Measurements from ENCODE around the gene ADGRG1.

Gene ADGRG1

GRCh38 chr16:57683636-57684545 lies 55.5 kb downstream of the ADGRG1 start:
- DNase-seq (ENCODE audit: low read depth): no peak

- DNase-seq (ENCODE audit: low read depth): no peak
Observed at GRCh38 chr16:57684626-57685358, 56.4 kb downstream of the ADGRG1 start.

GRCh38 chr16:57685633-57686032 lies 57.2 kb downstream of the ADGRG1 start:
- DNase-seq (ENCODE audit: low read depth): no peak

DNA sequence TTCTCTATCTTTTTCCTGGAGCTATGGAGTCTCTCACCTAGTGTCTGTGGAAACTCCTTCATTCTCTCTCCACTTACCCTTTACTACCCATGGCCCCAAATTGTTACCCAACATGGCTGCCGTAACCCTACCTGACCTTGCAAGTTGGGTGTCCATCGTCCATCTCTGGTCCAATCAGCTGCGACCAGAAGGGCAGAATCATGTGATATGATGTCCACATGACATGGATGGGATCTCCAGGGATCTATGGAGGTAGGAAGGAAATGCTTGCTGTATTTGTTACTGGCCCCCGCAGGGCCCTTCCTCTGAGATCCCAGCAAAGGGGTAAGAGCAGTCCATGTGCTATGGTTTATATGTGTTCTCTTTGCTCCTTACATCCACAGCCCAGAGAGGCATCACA lies 58.1 kb downstream of the ADGRG1 start:
- no peak for DNase-seq (ENCODE audit: low read depth)

DNA sequence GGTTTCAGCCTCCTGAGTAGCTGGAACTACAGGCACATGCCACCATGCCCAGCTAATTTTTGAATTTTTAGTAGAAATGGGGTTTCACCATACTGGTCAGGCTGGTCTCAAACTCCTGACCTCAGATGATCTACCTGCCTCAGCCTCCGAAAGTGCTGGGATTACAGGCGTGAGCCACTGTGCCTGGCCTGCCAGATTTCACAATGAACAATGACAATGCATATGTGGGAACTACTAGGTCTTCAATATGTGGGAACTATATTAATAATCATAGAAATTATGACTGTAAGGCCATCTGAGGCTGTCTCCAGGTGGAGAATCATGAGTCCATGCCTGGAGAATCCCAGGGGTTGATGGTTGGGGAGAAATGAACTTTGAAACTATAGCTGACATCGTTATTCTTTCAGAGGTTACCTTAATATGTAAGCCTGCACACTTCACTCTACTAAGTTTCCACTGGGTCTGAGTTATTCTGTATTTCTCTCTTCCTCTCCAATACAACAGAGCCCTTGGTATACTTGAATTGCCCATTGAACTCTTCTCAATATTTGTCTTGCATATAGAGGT lies 59.0 kb downstream of the ADGRG1 start:
- no peak for DNase-seq (ENCODE audit: low read depth)

DNA sequence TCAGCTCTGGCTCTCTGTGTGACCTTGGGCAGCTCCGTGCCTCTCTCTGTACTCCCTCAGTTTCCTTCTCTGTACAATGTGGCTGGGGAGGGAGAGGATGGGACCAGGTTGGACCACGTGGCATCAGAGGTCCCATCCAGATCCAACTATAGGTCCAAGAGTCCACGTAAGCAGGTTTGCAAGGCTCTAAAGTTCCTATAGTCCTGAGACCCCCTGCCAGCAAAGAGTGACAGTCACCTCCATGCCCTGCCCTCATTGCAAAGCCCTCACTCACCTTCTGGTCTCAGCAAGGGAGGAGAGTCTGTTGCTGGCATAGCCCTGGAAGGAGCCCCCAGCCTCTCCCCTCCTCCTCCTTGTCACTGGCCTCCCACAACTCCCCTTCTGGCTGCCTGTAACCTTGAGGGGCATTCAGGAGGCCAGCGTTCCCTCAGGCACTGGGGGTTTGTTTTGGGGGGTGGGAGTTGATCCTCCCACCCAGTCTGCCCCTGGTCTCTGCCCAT lies 60.1 kb downstream of the ADGRG1 start:
- no peak for DNase-seq (ENCODE audit: low read depth)

- no peak for DNase-seq (ENCODE audit: low read depth)
Observed at GRCh38 chr16:57688987-57689761, 60.7 kb downstream of the ADGRG1 start.

DNA sequence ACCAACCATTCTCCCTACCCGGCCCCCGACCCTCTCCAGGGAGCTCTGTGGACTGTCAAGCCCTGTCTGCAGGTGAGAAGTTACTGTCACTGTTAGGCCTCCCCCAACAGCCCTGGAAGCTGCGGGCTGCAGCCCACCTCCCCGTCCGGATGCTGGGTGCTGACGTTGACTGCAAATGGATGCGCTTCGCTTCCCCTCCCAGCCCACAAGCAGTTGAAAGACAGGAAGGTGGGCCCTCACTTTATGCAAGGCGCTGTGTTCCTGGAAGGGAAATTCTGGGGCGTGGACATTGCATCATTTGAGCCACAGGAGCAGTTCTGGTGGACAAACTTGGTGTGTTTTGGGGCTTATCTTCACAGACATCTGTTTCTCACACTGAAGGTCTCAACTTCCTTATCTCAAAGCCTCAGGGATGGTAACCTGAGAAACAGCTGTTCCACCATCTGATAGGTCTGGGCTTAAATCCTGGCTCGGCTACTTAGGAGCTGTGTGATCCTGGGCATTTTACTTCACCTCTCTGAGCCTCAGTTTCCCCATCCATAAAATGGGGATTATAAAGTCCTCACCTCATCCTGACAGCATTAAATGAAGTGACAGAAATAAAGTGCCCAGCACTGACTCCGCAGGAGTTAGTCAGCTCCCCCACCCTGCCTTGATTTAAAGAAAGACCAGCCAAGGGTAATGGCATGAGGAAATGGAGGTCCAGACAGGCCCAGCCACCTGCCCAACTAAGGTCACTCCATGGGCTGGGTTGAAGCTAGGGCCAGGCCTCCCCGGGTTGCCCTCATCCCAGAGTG lies 61.5 kb downstream of the ADGRG1 start:
- DNase-seq (ENCODE audit: low read depth): peak; percentile 33

- DNase-seq (ENCODE audit: low read depth): no peak
Observed at GRCh38 chr16:57690782-57691471, 62.5 kb downstream of the ADGRG1 start.

DNA sequence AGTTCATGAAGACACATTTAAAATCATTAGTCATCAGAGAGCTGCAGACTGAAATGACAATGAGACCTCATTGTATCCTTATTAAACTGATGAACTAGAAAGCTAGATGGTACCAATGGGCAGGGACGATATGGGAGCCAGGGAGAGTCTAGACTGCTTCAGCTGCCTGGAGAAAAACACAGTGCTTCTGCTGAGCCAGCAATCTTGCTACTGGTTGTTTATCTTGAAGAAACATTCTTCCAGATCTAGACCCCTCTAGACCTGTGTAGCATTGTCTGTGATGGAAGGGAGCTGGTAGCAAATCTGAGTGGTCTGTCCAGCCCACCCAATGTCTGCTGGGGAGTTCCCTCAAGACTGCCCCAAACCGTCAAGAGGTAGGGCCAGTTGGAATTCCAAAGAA lies 64.2 kb downstream of the ADGRG1 start:
- no peak for DNase-seq (ENCODE audit: low read depth)

GRCh38 chr16:57693550-57693949 lies 65.1 kb downstream of the ADGRG1 start:
- no peak for DNase-seq (ENCODE audit: low read depth)

- no peak for DNase-seq (ENCODE audit: low read depth)
Observed at GRCh38 chr16:57694231-57694724, 65.8 kb downstream of the ADGRG1 start.

DNA sequence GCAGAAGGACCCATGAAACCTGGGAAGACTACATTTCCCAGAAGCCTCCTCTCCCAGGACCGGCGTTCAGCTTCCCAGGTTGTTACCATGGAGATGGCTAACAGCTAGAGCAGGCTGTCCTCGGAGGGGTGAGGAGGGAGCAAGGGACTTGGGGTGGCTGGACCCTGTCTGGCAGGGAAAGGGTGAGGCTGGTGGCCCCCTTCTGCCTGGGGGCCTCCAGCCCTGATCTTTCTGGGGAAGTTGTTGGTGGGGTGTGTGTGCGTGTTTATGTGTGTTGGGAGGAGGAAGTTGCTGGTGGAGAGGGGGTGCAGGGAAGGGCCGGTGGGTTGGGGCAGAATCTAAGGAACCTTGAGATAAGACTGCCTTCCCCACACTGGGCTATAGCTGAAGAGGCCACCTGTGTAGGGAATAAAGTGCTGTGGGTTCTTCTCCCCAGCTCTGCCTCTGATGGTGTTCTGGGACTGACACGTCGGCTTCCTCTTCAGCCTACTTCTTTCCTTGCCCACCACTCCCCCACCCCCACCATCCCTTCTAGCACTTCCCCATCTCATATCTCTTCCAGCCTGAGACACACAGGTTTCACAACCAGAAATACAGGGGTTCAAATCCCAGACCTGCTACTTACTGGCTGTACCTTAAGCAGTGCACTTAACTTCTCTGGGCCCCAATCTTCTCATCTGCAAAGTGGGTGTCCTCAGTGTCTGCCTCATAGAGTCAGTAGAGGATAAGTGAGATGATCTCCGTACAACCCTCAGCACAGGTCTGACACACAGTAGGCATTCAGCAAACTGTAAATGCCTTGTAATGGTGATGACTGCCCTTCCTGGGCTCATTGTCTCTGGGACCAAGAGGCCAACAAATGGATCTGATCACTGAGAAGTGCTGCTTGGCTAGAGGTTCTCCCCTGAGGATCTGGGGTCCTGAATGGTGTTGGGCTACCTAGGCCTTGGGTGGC lies 66.6 kb downstream of the ADGRG1 start, which contains the start of gene DRC7:
TSS of gene DRC7 (plus strand) at position 82 of the 955 bp plus-strand sequence. CDS start 3,144 bp downstream, outside the sequence.
- DNase-seq (ENCODE audit: low read depth): no peak

DNA sequence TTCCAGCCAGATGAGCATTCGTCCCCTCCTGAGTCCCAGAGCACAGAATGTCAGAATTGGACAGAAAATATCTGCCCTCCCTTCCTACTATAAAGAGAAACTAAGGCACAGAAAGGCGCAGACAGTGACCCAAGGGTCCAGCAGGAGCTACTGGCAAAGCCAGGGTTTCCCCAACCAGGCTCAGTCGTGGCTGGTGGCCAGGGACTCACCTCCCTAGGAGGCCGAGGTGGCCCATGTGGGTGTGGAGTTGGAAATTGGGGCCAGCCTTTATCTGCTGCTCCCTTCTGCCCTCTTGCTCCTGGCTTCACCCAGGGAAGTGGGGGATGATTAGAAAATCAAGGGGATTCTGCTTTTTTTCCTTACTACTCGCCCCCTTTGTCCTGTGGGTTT lies 67.2 kb downstream of the ADGRG1 start:
- no peak for DNase-seq (ENCODE audit: low read depth)

- DNase-seq (ENCODE audit: low read depth): no peak
Observed at GRCh38 chr16:57696240-57696639, 67.8 kb downstream of the ADGRG1 start.

DNA sequence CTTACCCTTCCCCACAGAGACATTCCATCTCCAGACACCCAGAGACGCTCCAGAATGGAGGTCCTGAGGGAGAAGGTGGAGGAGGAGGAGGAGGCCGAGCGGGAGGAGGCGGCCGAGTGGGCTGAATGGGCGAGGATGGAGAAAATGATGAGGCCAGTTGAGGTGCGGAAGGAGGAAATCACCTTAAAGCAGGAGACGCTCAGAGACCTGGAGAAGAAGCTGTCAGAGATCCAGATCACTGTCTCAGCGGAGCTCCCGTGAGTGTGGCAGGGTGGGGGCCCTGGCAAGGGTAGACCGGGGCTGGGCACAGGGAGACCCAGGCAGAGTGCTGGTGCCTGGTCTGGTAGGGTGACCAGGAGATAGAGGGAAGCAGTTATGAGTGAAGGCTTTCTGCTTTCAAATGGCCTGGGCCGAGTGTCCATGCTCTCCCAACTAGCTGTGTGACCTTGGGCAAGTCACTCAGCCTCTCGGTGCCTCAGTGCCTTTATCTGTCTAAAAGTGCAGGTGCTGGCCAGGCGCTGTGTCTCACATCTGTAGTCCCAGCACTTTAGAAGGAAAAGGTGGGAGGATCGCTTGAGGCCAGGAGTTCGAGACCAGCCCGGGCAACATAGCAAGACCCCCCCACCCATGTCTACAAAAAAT lies 69.6 kb downstream of the ADGRG1 start:
- DNase-seq (ENCODE audit: low read depth): no peak

- DNase-seq (ENCODE audit: low read depth): no peak
Observed at GRCh38 chr16:57698812-57699405, 70.5 kb downstream of the ADGRG1 start.

GRCh38 chr16:57699481-57699880 lies 71.1 kb downstream of the ADGRG1 start:
- no peak for DNase-seq (ENCODE audit: low read depth)

Data from activated gamma-delta T cell treated with anti-CD3 and anti-CD28 coated beads, Interleukin-2, amount 50 U/mL, for 16 hours (primary cell).